Gastrocnemius medialis (tissue), 4 donors: ENCODE results near the gene LEMD1. TPM values are rescaled to one million over a fixed set of nuclear protein-coding genes. Genes with fewer than 3 reads are reported as not detected.

ENCODE experiments used
- ATAC-seq, 2 donors: fragments of 150-250 bp; one replicate each; pipeline ENCODE4 v1.9.1; 2016
- DNase-seq, 2 donors: peaks; one replicate each; pipeline ENCODE4 v3.0.0-alpha.2; 2019
- H3K27ac ChIP-seq, 4 donors: fragments of 200-600 bp; sonication (generic); 1 replicate in 1 of 4; 2 replicates in 3 of 4; pipeline ENCODE4 v1.5.1; 2016 to 2018; ENCODE audit warnings: mild to moderate bottlenecking in 2 of 4, moderate library complexity in 1 of 4
- H3K27me3 ChIP-seq, 3 donors: fragments of 200-600 bp; sonication (generic) in 2 of 3; 1 replicate in 1 of 3; 2 replicates in 2 of 3; pipeline versions ENCODE4 v1.5.1 to v1.6.0; 2016 to 2019; ENCODE audit warnings: mild to moderate bottlenecking in 1 of 3, moderate library complexity in 1 of 3
- H3K36me3 ChIP-seq, 2 donors: fragments of 200-600 bp; sonication (generic) in 1 of 2; one replicate each; pipeline ENCODE4 v1.5.1; 2017 to 2018
- H3K4me1 ChIP-seq, 2 donors: fragments of 200-600 bp; sonication (generic) in 1 of 2; one replicate each; pipeline ENCODE4 v1.5.1; 2016 to 2017; ENCODE audit warnings: mild to moderate bottlenecking in 2 of 2
- H3K4me3 ChIP-seq, 4 donors: fragments of 200-600 bp; sonication (generic) in 3 of 4; 1 replicate in 1 of 4; 2 replicates in 3 of 4; pipeline ENCODE4 v1.5.1; 2016 to 2019; ENCODE audit warnings: mild to moderate bottlenecking in 2 of 4
- H3K9me3 ChIP-seq, 3 donors: fragments of 200-600 bp; sonication (generic) in 2 of 3; 1 replicate in 1 of 3; 2 replicates in 2 of 3; pipeline ENCODE4 v1.5.1; 2016 to 2019
- POLR2A ChIP-seq, 2 donors: fragments of 450-650 bp; IDR thresholded peaks; one replicate each; pipeline ENCODE4 v1.6.1; 2017; ENCODE audit warnings: antibody characterized with exemption in 2 of 2, mild to moderate bottlenecking in 2 of 2, moderate library complexity in 2 of 2
- in situ Hi-C, 4 donors: fragments of 200-750 bp; cut with MboI; loops; one replicate each; pipeline versions ENCODE4 v1.15.0 to v1.8.0; 2017; ENCODE audit warnings: low sequenced_read_pairs in 4 of 4
- intact Hi-C: fragments of 100-400 bp; cut with DNase I; formaldehyde crosslinking; loops from one replicate; pipeline ENCODE4 v1.15.1; 2023; ENCODE audit warnings: low total_unique reads
- total RNA-seq, 4 donors: library from RNA; depleted of rRNA; stranded (reverse); fragments of >200 nt; gene quantifications; one replicate each; pipeline versions ENCODE4 v1.1.0 to v1.2.3, GENCODE V29; 2016
- TF ChIP-seq, protein P1 (sequence below), 5 experiments: fragments of 450-650 bp in 3 of 5; fragments of 200-600 bp in 2 of 5; sonication (generic) in 2 of 5; IDR thresholded peaks in 4 of 5; conservative IDR thresholded peaks in 1 of 5; 1 replicate in 4 of 5; 2 replicates in 1 of 5; pipeline ENCODE4 v1.5.1; 2016 to 2019; ENCODE audit warnings: antibody characterized with exemption in 5 of 5, mild to moderate bottlenecking in 3 of 5, moderate library complexity in 3 of 5

The LEMD1 gene
- total RNA-seq, 4 donors from 2014 or later, result not detected

- Histone ChIP-seq H3K4me3 (peak overlapping the region in 2 of 4 donors; percentile 18 to 37), H3K36me3 (no peaks in the 10 kb centered on the region), H3K4me1 (peaks cover 37 to 43% of the 10 kb centered on the region in 2 donors), H3K27me3 (no peaks in the 10 kb centered on the region), H3K27ac (peak overlapping the region in 2 of 4 donors; percentile 18 to 43), H3K9me3 (no peaks in the 10 kb centered on the region)
- in situ Hi-C loops, result no loop called here
- DNase-seq, result peak in 1 of 2 donors; percentile 50
- no peak for TF ChIP-seq POLR2A (IDR thresholded peaks at IDR 0.05)
- TF ChIP-seq, protein P1, sequence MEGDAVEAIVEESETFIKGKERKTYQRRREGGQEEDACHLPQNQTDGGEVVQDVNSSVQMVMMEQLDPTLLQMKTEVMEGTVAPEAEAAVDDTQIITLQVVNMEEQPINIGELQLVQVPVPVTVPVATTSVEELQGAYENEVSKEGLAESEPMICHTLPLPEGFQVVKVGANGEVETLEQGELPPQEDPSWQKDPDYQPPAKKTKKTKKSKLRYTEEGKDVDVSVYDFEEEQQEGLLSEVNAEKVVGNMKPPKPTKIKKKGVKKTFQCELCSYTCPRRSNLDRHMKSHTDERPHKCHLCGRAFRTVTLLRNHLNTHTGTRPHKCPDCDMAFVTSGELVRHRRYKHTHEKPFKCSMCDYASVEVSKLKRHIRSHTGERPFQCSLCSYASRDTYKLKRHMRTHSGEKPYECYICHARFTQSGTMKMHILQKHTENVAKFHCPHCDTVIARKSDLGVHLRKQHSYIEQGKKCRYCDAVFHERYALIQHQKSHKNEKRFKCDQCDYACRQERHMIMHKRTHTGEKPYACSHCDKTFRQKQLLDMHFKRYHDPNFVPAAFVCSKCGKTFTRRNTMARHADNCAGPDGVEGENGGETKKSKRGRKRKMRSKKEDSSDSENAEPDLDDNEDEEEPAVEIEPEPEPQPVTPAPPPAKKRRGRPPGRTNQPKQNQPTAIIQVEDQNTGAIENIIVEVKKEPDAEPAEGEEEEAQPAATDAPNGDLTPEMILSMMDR (IDR thresholded peaks at IDR 0.05 in 4 of 5, conservative IDR thresholded peaks at IDR 0.05 in 1 of 5), result no peak
- intact Hi-C loops, result no loop called here
- ATAC-seq, result peak; percentile 18 to 63
Measured at GRCh38 chr1:205444931-205445645, 23.2 kb upstream of the LEMD1 start.

GRCh38 chr1:205444300-205444930 is 22.6 kb upstream of the LEMD1 start:
- H3K4me3 ChIP-seq, result peak overlapping the region in 2 of 4 donors; percentile 18 to 37
- in situ Hi-C loops (no loop called here), intact Hi-C loops (no loop called here)
- peaks cover 40 to 48% of the 10 kb centered on the region in 2 donors for H3K4me1 ChIP-seq
- H3K27me3 ChIP-seq, result no peaks in the 10 kb centered on the region
- peak overlapping the region in 1 of 4 donors; percentile 18 for H3K27ac ChIP-seq
- no peak for ATAC-seq
- no peaks in the 10 kb centered on the region for H3K9me3 ChIP-seq
- no peak for DNase-seq
- TF ChIP-seq POLR2A (IDR thresholded peaks at IDR 0.05), result no peak
- TF ChIP-seq, protein P1 (IDR thresholded peaks at IDR 0.05 in 4 of 5, conservative IDR thresholded peaks at IDR 0.05 in 1 of 5), result no peak
- no peaks in the 10 kb centered on the region for H3K36me3 ChIP-seq

- Histone ChIP-seq H3K9me3 (no peaks in the 10 kb centered on the region), H3K4me1 (peaks cover 47 to 55% of the 10 kb centered on the region in 2 donors), H3K27me3 (no peaks in the 10 kb centered on the region), H3K27ac (no peak overlapping the region), H3K4me3 (no peak overlapping the region), H3K36me3 (no peaks in the 10 kb centered on the region)
- intact Hi-C loops, result no loop called here
- in situ Hi-C loops, result no loop called here
- ATAC-seq (no peak), DNase-seq (no peak)
- no peak for TF ChIP-seq POLR2A (IDR thresholded peaks at IDR 0.05)
- TF ChIP-seq, protein P1 (IDR thresholded peaks at IDR 0.05 in 4 of 5, conservative IDR thresholded peaks at IDR 0.05 in 1 of 5), result no peak
Measured at GRCh38 chr1:205443585-205444299, 21.9 kb upstream of the LEMD1 start.

DNA sequence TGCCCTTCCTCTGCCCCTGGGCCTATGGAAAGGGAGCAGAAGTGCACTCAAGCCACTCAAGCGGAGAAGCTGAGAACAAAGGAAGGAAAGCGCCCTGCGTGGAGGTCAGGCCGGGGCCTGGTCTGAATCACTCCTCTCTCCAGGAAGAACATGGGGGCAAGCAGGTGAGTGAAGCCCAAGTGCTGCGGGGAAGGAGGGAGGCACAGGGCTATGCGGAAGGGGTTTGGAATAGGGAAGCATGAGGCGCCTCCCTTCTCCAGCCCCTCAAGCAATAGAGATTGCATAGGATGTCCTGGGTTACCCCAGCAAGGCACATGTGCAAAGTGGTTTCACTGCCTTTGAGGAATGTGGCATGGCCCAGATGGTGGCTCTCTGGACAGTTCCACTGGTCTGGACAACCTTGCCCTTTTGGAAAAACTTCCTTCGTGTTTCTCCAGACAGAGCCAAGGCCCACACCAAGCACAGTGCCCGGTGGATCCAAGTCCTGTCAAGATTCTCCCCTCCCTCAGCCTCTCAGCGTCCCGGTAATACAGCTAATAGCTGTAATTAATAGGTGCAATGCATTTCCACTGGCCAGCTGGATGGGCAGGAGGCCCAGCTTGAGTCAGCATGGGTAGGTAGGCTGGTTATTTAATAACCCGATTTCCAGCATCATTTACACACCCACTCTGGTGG is 20.3 kb upstream of the LEMD1 start:
- Histone ChIP-seq H3K27me3 (no peaks in the 10 kb centered on the region), H3K4me1 (peaks cover 62 to 70% of the 10 kb centered on the region in 2 donors), H3K36me3 (no peaks in the 10 kb centered on the region), H3K9me3 (no peaks in the 10 kb centered on the region), H3K4me3 (no peak overlapping the region), H3K27ac (peak overlapping the region in 2 of 4 donors; percentile 12 to 44)
- DNase-seq, result no peak
- no peak for ATAC-seq
- in situ Hi-C loops (no loop called here), intact Hi-C loops (no loop called here)
- TF ChIP-seq, protein P1 (IDR thresholded peaks at IDR 0.05 in 4 of 5, conservative IDR thresholded peaks at IDR 0.05 in 1 of 5), result no peak
- no peak for TF ChIP-seq POLR2A (IDR thresholded peaks at IDR 0.05)
